Epithelial cell of prostate (primary cell): ENCODE measurements around the gene PLPP3.
A peak's percentile ranks its signal among the peaks of the same experiment; 100 is the strongest.

ENCODE experiments used
- DNase-seq: peaks from one replicate; pipeline ENCODE4 v3.0.0-alpha.2; 2011; ENCODE audit warnings: low read depth, low spot score
- H3K27ac ChIP-seq: fragments of 450-650 bp; 2 replicates; pipeline ENCODE4 v1.5.1; 2017; ENCODE audit warnings: mild to moderate bottlenecking

Gene PLPP3

DNA sequence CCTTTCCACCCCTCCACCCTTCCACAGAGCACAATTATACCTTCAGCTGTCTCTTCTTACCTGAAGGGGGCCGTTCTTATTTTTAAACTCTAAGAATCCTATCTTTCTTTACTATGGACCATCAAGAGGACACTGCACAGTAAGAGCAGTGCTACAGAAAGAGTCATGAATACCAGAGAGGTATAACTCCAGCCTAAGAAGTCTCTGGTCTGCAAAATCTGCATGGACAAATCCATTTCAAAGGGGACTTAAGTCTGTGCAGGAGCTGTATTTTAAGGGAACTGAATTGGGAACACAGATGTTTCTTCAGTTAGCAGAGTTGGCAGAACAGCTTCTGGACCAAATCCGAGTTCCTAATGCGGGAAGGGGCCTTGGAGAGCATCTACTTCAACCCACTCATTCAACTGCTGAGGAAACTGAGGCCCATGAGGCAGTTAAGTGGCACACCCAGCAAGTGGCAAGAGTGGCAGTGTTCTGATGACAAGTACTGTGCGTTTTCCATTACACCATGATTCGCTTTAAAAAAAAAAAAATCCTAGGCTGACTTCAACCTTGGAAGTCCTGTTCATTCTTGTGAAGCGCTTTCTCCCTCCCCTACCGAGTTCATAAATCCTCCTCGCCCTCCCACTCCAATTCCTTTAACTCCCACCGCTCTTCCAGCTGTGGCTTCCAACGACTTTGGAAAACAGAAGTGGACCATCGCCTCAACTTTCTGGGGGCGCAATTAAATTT, 1.8 kb downstream of the PLPP3 start:
- no peak for DNase-seq

DNA sequence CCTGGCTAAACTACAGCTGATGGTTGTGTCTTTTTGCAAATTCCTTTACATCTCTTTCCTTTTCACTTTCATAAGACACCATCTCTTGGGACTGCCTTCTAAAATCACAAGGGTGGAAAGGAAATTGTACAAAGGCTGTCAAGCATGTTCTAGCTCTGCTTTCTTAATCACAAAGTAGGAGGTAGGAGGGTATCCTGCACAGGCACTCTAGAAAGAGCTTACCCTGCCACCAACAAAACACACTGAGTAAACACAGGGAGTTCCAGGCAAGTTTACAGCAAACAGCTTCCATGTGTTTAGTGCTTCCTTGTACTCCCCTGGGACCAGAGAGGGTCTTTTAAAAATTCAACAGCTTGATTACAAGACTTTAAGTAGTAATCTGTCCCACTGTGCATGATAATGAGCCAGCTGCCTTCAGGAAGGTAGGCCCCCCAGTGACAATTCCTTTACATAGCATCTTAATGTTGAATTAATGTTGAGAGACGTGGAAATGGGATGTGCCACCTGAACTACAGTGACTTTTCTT, 2.4 kb downstream of the PLPP3 start:
- no peak for DNase-seq
- H3K27ac ChIP-seq = no peak overlapping the region

More for the DNA sequence above, 1.8 kb downstream of the PLPP3 start:
- H3K27ac ChIP-seq = no peak overlapping the region

DNA sequence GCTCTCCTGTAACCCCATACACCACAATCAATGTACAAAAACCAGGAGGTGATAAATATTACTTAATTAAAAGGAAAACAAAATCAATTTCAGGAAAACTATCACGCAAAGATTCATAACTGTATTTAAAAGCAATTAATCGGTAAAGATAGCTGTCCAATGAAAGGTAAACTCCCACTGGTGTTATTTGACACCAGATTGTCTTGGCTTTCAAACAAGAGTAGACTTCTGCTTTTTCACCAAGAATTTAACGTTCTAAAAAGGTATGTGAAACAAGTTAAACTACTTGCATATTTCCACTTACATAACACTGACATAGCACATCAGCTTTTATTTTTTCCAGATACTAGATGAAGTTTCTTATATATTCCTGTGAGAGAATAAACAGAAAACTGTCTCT, 3.5 kb downstream of the PLPP3 start:
- H3K27ac ChIP-seq = no peak overlapping the region
- DNase-seq = no peak

DNA sequence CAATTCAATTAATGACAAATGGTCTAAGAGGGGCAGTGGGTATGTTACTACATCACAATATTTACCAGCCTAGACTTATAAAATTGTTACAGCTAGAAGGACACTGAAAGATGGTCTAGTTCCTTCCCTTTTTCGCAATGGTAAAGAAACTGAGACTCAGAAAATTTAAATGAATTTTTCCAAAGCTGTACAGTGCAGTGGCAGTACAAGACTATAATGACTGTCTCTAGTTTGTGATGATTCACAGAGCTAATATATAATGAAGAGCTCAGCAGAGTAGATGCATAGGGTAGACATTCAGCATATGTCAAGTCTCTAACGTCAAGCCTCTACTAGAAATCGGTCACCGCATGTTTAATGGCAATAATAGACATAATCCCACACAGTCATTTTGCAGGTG, 4.6 kb downstream of the PLPP3 start:
- no peak overlapping the region for H3K27ac ChIP-seq
- no peak for DNase-seq

DNA sequence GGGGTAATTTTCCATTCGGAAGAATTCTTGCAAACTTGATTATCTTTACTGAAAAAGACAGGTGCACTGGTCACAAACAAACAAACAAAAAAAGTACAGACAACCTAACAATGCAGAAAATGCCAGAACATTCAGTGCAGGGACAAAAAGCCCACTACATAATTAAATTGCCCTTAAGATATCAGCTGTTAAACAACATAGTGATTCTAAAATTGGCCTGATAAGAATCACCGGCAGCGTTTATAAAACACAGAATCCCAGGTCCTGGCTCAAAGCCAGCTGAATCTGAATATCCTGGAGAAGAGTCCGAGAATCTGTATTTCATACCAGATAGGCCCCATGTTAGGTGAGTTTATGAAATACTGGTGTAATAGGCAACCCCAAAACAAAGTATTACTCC, 6.1 kb downstream of the PLPP3 start:
- no peak overlapping the region for H3K27ac ChIP-seq

DNA sequence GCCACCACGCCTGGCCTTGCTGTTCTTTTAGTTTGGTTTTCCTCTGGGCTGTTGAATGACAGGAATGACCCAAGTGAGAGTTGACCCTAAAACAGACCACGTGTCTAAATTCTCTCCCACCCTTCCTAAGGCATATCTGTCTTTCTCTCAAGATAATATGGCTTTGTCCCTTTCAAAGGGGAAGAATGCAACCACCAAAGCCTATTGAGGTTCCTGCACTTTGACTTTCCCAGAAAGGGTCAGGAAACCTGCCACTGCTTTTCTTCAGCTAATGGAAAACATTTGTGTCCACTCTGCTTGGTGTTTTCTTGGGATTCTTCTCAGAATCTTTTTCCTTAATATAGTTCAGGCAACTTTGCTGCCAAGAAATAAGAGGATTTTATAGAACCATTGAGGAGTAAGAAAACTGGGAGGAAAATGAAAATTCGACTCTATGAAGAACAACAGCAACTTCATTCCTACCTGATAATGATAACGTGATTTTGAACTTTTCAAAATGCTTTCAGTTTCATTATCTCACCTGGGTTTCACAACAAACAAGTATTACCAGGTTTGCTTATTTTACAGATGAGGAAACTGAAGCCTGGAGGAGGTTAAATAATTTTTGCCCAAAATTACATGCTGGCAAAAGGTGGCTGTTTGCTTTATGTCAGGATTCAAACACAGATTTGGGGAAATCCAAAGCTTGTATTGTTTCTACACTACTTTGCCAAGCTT, 6.9 kb downstream of the PLPP3 start:
- DNase-seq = no peak
- H3K27ac ChIP-seq = no peak overlapping the region

More for the DNA sequence above, 6.1 kb downstream of the PLPP3 start:
- no peak for DNase-seq

DNA sequence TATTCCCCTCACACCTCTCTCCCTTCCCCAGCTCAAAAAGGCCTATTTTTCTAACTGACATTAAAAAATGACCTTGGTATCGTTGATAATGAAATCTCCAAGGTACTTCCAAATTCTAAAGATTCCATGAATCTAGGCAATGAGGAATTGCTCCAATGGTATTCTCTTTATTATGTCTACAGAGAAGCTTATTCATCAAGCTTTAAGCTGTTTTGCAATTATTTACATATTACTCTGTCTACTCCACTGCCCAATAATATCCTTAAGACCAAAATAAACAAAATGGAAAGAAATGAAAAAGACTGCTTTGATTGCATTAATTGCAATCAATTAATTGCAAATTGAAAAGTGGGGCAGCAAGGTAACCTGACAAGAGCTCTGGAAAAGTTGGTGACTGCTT, 7.9 kb downstream of the PLPP3 start:
- H3K27ac ChIP-seq = no peak overlapping the region

DNA sequence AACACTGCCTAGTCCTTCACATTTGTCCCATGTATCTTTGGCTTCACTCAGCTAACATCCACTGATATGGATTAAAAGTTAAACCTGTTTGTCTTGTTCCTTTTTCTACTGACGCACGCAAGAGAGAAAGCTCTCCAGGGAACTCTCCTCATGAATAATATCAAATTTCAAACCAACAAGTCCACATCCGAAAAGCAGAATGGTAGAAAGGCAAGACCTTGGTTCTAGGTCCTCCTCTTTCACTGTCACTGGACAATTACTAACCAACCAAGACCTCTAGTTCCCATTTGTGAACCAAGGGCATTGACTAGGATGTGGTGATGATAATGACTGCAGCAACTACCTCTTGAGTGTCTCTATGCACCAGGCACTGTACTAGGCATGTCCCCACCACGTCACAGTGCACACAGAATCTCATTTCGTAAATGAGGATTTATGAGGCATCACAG, 8.4 kb downstream of the PLPP3 start:
- H3K27ac ChIP-seq = no peak overlapping the region
- no peak for DNase-seq

More for the DNA sequence above, 7.9 kb downstream of the PLPP3 start:
- DNase-seq = no peak

DNA sequence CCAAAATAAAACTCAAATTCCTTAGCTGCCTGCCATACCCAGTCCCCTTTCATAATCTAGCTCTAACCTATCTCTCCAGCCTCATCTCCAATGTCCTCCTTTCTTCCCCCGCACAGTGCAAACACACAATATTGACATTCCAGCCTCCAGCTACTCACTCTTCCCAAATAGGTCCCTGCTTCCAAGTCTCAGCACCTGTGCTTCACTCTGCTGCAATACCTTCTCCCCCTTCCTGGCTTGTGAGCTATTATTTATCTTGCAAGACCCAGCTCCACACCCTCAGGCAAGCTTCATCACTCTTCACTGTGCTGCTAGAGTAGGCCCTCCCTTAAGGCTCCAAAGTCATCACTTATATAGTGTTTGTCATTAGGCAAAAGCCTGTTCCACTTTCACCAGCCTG, 9.7 kb downstream of the PLPP3 start:
- no peak overlapping the region for H3K27ac ChIP-seq

DNA sequence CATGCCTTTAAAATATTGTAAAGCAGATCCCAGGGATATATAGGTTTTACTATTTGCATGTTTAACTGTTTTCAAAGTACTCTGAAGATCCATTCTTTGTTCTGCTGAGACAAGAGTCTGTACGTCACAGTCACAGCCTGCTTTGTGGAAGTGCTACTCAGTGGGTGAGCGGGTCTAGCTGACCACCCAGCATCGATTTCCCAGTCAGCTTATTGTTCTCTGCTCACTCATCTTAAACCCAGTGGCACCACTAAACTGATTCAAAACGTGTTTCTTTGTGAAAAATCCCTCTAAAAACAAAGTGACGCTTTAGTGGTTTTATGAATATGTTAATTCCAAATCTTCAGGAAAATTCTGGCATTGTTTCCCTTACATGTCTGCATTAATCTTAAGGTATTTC, 12.4 kb downstream of the PLPP3 start:
- DNase-seq = no peak
- no peak overlapping the region for H3K27ac ChIP-seq

More for the DNA sequence above, 9.7 kb downstream of the PLPP3 start:
- peak; percentile 41 for DNase-seq

DNA sequence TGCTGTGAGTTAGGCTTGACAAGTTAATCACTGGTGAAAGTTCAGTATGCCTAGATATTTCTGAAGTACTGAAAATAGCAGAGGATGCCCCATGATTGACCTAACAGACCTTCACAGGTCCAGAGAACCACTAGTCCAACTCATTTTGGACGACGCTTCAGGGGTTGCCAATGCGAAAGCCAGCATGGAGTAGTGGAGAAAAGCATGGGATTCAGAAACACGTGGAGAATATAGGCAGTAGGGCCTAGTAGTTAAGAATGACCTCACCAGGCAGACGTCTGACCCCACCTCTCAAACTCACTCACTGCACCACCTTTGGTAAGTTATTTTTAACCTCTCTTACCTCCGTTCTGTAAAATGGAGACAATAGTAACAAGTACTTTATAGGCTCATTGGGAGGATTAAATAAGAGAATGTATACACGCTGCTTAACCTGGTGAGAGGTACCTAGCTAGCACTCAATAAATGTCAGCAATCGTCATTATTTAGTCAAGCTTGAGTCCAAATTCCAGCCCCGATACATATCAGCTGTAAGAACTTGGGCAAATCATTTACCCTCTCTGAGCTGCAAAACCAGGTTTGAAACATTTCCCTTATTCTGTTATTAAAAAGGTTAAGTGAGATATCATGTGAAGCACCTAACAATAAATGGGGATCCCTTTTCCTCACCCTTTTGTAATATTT, 13.2 kb downstream of the PLPP3 start:
- no peak for DNase-seq
- H3K27ac ChIP-seq = no peak overlapping the region

DNA sequence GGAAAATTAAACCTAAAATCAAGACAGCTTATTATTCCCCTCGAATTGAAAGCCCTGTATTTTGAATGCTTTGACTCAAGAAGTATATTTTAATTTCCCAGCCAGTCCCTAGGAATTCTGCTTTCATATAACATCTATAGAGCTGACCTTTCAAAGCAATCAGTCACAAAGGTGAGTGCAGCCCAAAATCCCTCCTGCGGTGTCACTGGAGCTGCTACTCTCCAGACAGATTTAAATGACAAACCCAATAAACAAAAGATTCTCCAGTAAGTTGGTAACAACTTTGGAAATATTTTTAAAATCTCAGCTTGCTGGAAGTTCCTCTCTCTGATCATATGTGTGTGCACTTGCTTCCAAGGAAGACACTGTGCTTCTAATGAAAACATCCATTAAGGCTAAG, 14.7 kb downstream of the PLPP3 start:
- no peak overlapping the region for H3K27ac ChIP-seq
- DNase-seq = no peak

DNA sequence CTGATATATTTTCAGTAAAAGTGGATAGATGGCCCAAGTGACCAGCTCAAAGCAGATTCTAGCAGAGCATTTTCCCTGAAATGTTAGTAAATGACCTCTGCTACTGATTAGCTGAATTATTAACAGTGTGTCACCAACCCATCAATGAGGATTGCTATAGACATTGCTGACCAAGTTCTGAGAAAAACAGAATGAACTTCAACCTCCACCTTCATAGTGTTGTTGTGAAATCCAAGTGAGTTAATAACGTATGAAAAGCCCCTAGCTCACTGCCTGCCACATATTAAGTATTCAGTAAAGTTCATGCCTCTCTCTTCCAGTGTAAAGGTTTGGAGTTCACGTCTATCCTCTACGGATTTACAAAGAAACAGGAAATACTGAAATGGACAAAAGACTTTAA, 15.8 kb downstream of the PLPP3 start:
- no peak for DNase-seq
- no peak overlapping the region for H3K27ac ChIP-seq

DNA sequence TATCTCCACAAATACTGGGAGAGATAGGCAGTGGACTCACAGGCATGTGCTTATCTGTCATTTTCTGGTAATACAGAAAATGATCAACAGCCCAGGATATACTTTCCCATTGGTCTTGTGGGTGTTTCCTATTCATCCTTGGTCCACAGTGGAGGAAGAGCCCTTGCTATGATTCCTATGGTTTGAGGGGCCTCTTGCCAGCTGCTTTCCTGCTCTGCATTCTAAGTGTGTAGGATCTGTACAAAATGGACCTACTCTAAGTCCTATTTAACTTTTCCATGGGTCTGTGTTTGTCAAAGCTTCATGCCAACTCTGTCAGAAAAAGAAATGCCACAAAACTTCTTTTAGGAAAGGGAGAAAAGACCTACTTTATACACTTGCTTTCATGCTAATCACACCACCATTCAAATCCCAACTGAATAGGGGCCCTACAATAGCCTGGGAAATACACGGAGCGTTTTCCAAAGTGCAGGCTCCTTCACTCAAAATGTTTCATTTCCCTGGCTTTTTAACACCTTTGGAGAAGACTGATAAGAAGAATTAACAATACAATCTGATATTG, 16.4 kb downstream of the PLPP3 start:
- H3K27ac ChIP-seq = no peak overlapping the region
- no peak for DNase-seq

DNA sequence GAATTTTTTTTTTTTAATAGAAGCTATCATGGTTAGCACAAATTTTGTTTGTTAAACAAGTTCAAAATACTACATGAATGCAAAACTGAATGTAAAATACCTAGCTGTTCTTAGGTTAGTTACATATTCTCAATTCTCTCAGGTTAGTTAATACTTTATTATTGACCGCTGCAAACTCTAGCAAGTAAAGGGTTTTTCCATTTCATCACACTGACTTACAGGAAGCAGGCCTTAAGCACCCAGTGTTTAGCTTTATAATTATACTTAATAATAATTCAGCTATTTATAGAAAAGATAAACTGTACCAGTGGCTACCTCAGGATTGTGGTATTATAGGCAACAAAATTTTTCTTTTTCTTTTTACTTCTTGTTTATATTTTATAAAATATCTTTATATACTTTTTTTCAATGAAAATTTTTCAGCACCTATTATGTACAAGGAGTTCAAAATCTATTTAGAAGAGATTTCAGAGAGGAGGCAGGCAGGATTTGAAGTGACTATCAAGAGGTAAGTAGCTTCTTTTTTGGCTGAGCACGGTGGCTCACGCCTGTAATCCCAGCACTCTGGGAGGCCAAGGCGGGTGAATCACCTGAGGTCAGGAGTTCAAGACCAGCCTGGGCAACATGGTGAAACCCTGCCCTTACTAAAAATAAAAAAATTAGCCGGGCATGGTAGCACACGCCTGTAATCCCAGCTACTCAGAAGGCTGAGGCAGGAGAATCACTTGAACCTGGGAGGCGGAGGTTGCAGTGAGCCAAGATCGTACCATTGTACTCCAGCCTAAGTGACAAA, 17.9 kb downstream of the PLPP3 start:
- no peak overlapping the region for H3K27ac ChIP-seq
- DNase-seq = no peak

DNA sequence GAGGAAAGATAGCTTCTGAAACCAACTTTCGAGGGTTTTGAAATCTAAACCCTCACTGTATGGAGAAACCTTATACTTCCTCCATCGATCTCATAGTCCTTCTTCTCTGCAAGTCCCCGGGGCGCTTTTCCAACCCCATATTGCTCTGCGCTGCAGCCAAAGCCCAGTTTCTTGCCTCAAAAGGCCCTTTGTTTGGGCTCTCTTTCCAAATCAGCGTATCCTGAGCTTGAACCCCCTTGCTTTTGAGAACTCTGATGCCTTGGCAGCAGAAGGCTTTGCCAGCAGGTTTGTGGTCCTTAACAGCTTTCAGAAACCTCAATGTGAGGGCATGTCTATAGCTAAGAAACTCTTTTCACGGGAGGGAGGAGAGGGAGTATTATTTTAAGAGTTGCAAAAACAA, 21.6 kb downstream of the PLPP3 start:
- no peak for DNase-seq
- H3K27ac ChIP-seq = no peak overlapping the region

DNA sequence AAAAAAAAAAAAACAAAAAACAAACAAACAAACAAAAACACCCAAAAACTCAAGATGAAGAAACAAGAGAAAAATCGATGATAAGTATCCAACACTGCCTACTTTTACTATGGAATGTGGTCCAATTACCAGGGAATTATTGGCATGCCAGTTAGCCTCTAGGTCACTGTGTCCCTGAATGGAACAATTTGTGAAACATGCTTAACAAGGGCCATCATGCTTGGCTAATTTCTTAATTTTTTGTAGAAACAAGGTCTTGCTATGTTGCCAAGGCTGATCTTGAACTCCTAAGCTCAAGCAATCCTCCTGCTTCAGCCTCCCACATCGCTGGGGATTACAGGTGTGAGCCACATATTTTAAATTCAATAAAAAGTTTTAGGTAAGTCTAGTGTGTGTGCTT, 23.9 kb downstream of the PLPP3 start:
- DNase-seq = no peak
- H3K27ac ChIP-seq = no peak overlapping the region

DNA sequence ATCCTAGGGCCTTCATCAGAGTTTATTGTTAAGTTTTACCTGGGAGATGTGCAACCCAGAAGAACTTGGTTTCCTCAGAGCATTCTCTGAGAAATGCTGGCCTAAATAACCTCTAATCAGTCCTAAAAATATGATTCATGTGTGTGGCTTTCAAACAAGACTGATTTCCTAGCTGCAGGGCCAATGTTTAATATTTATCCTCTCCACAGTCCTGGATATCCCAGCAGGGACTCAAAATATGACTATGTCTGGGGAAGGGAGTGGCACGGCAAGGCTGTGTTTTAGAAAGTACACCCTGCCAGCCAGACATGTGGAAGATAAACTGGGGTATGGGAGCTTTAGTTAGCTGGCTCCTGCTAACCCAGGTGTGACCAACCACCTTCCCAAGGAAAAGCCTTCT, 26.3 kb downstream of the PLPP3 start:
- H3K27ac ChIP-seq = no peak overlapping the region
- no peak for DNase-seq

DNA sequence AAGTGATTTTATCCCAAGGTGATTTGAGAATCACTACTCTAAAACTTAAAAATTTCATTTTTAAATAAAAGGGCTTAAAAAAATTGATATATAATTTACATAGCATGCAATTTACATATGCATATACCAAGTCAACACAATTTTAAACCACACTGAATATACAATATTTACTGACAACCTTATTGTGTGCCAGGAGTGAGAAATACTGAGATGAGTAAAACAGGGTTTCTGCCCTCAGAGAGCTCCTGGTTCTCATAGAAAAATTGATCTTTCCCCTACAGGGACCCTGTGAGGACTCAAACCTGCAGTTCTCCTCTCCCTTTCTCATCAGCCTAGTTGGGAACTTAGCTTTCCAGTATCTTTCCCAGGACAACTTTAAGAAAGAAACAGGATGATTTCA, 27.0 kb downstream of the PLPP3 start:
- no peak for DNase-seq
- H3K27ac ChIP-seq = no peak overlapping the region

DNA sequence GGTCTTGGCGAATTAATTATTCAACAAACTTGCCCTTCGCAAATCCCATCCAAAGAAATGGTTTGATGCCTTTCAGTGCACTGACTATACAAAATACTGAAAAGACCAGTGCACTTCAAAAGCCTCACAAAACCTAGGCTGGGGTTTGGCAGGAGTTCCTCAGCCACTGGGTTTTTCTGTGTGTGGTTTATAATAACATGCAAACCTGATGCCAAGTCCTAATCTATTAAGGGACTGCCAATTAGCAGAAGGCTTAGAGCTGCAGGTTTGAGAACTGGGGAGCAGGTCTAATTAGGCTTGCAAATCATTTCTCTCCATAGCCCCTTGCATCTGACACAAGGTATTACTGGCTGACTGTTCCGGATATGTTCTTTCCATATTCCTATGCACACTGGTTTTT, 27.7 kb downstream of the PLPP3 start:
- DNase-seq = no peak
- no peak overlapping the region for H3K27ac ChIP-seq
